T-helper 17 cell (primary cell): ENCODE data around the gene SLC31A1. TPM values are rescaled to one million over a fixed set of nuclear protein-coding genes. Genes with fewer than 3 reads are reported as not detected.
"Not testable (repeated sequence)": the region's sequence is repeated elsewhere in the genome, so short reads cannot be mapped to it uniquely, and the experiment has no call there.

ENCODE experiments used
- ATAC-seq: fragments of 150-1000 bp; cut with Tn5 transposase; 2 replicates; pipeline ENCODE4 v1.10.0; 2021; ENCODE audit warnings: mild to moderate bottlenecking, moderate library complexity
- DNase-seq, 3 donors: peaks; one replicate each; pipeline versions ENCODE4 v3.0.0 to v3.0.0-alpha.2; 2020 to 2021
- H3K9me3 ChIP-seq: one replicate; pipeline ENCODE4 v1.7.0; 2013; ENCODE audit warnings: low read length, mild to moderate bottlenecking; ENCODE audit not compliant: control insufficient read depth, poor library complexity, severe bottlenecking
- H3K27ac Mint-ChIP-seq: one replicate; pipeline ENCODE4 v1.8.0; 2022; ENCODE audit warnings: mild to moderate bottlenecking, moderate library complexity, mixed read lengths
- H3K27me3 Mint-ChIP-seq: one replicate; pipeline ENCODE4 v1.8.0; 2022; ENCODE audit warnings: mixed read lengths
- H3K36me3 Mint-ChIP-seq: one replicate; pipeline ENCODE4 v1.8.0; 2022; ENCODE audit warnings: low read depth, mixed read lengths
- H3K4me1 Mint-ChIP-seq: one replicate; pipeline ENCODE4 v1.8.0; 2022; ENCODE audit warnings: mild to moderate bottlenecking, mixed read lengths
- H3K4me3 Mint-ChIP-seq: one replicate; pipeline ENCODE4 v1.8.0; 2022; ENCODE audit warnings: mild to moderate bottlenecking, moderate library complexity, mixed read lengths
- total RNA-seq, 4 donors: library from RNA in 2 of 4; stranded (reverse) in 2 of 4; gene quantifications; one replicate each; pipeline ENCODE4 v1.2.3 and lab custom pipeline; 2022 to 2026

SLC31A1 gene
- total RNA-seq, 2 donors from 2014 or later, result 2.3 to 4.0 TPM

DNA sequence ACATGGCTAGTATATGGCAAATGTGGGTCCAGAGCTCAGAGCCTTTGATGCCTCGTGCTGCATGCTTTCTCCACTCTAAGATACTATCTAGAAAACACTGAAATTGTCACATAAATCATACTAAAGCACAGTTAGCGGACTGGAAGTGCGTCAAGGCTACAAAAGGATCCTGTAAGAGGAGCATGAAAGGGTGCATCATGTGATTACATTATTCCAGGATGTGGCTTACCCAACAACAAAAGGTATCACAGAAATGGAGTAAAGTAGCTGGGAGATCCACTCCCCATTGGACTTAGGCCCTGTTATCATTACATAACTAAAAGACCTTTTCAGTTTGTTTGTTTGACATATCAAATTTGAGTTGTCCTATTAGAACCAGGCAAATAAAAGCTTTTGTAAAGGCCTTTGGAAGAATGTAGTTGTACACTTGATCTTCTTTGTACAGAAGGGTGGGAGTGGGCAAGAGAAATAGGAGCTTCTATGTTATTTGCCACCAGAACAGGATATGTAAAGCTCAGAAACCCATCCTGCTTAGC lies 6.9 kb downstream of the SLC31A1 start:
- ATAC-seq (peak; percentile 59), DNase-seq (no peak)
- no peak overlapping the region for H3K4me3 Mint-ChIP-seq
- H3K9me3 ChIP-seq, result no peaks in the 10 kb centered on the region
- H3K27me3 Mint-ChIP-seq, result no peaks in the 10 kb centered on the region
- H3K4me1 Mint-ChIP-seq, result peaks cover 11% of the 10 kb centered on the region
- no peak overlapping the region for H3K27ac Mint-ChIP-seq
- no peaks in the 10 kb centered on the region for H3K36me3 Mint-ChIP-seq

DNA sequence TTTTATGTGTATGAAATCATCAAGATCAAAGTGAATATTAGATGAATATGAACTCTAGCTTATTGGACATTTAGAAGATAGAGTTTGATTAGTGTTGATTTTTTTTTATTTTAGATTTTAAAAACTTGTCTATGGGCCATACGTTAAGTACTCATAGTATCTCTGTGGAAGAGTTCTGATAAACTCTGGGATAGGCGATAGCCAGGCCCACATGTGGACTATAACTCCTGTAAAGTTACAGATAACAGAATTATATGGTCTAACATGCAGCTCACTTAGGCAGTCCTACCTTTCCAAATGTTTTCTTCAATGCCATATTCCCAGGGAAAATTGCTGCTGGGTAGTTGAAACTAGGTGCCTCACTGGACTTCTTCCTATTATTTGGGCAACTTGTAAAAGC lies 10.4 kb downstream of the SLC31A1 start:
- H3K36me3 Mint-ChIP-seq, result no peaks in the 10 kb centered on the region

DNA sequence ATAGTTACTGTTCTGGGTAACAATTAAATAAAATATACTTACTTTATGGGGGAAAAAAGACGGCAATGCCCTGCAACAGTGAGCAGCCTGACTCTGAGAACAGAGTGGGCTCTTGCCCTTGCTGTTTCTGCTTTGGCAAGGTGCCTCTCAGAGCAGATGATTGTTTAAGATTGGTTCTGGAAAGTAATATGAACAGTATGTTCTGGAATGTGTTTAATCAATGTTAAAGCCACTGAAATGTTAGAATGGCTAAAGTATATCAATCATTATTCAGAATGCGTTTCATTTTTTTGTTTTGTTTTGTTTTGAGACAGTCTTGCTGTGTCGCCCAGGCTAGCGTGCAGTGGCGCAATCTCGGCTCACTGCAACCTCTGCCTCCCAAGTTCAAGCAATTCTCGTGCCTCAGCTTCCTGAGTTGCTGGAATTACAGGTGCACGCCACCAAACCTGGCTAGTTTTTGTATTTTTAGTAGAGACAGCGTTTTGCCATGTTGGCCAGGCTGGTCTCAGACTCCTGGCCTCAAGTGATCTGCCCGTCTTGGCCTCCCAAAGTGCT lies 14.4 kb downstream of the SLC31A1 start:
- not testable (repeated sequence) for ATAC-seq, H3K36me3 Mint-ChIP-seq, H3K4me3 Mint-ChIP-seq, H3K9me3 ChIP-seq, DNase-seq, H3K27ac Mint-ChIP-seq, H3K27me3 Mint-ChIP-seq
- H3K4me1 Mint-ChIP-seq, result peaks cover 12% of the 10 kb centered on the region

More for the DNA sequence above, 10.4 kb downstream of the SLC31A1 start:
- H3K4me3 Mint-ChIP-seq, result no peak overlapping the region
- peaks cover 12% of the 10 kb centered on the region for H3K4me1 Mint-ChIP-seq
- H3K27me3 Mint-ChIP-seq, result no peaks in the 10 kb centered on the region
- H3K9me3 ChIP-seq, result no peaks in the 10 kb centered on the region
- no peak for ATAC-seq
- DNase-seq, result no peak
- peak overlapping the region; percentile 76 for H3K27ac Mint-ChIP-seq

DNA sequence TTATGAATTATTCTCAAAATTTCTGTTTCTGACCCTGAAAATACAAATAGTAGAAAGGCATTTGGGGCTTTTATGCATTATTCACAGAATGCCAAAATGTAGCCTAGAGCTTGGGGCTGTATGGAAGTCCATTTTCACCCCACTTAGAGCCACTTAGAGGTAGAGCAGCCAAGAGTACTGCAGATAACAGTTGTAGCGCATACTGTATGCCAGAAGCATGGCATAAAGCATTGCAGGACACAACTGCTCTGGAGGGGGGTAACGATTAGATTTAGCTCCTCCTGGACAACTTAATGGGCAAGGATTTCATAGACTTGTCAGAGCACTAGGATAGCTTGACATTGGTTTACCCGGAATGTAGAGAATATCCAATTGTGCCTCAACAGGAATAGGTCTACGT lies 15.7 kb downstream of the SLC31A1 start:
- Mint-ChIP-seq H3K4me3 (no peak overlapping the region), H3K27ac (no peak overlapping the region), H3K4me1 (peaks cover 12% of the 10 kb centered on the region), H3K36me3 (no peaks in the 10 kb centered on the region), H3K27me3 (no peaks in the 10 kb centered on the region)
- DNase-seq, result no peak
- ATAC-seq, result no peak
- no peaks in the 10 kb centered on the region for H3K9me3 ChIP-seq

DNA sequence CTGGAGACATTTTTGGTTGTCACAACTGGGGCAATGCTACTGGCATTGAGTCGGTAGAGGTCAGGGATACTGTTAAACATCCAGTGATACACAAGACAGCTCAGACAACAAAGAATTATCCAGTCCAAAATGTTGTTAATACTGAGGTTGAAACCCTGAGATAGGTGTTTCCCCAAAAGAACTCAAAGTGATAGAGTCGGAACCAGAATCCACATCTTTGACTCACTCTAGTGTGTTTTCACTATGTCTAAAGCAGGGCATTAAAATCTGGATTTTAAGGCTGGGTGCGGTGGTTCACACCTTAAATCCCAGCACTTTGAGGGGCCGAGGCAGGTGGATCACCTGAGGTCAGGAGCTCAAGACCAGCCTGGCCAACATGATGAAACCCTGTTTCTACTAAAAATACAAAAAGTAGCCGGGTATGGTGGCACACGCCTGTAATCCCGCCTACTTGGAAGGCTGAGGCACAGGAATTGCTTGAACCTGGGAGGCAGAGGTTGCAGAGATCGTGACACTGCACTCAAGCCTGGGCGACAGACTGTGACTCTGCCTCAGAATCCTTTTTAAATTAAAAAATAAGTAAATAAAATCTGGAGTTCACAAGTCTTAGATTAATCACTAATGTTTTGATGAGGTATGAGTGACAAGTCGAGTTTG lies 17.0 kb downstream of the SLC31A1 start:
- no peak for ATAC-seq

DNA sequence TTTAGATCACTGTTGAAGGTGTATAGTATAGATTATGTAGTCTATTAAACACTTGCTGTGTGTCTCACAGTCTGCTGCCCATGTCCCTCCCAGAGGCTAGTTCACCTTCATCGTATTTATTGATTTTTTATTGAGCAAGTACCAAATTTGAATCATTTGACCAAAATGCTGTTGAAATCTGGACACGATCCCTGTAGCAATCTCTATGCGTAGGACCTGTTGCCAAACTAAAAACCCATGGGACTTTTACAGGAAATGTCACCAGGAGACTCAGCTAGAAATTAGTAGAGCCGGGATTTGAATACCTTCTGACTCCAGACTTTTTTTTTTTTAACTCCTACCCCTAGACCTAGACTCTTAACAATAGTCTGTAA lies 17.5 kb downstream of the SLC31A1 start:
- H3K27me3 Mint-ChIP-seq, result no peaks in the 10 kb centered on the region
- ATAC-seq (no peak), DNase-seq (no peak)
- H3K36me3 Mint-ChIP-seq, result no peaks in the 10 kb centered on the region
- peaks cover 2% of the 10 kb centered on the region for H3K4me1 Mint-ChIP-seq
- no peak overlapping the region for H3K27ac Mint-ChIP-seq
- no peak overlapping the region for H3K4me3 Mint-ChIP-seq
- no peaks in the 10 kb centered on the region for H3K9me3 ChIP-seq

More for the DNA sequence above, 17.0 kb downstream of the SLC31A1 start:
- no peaks in the 10 kb centered on the region for H3K9me3 ChIP-seq
- no peaks in the 10 kb centered on the region for H3K36me3 Mint-ChIP-seq
- no peak for DNase-seq
- H3K4me1 Mint-ChIP-seq, result peaks cover 2% of the 10 kb centered on the region
- H3K27me3 Mint-ChIP-seq, result no peaks in the 10 kb centered on the region
- H3K4me3 Mint-ChIP-seq, result no peak overlapping the region
- H3K27ac Mint-ChIP-seq, result no peak overlapping the region

DNA sequence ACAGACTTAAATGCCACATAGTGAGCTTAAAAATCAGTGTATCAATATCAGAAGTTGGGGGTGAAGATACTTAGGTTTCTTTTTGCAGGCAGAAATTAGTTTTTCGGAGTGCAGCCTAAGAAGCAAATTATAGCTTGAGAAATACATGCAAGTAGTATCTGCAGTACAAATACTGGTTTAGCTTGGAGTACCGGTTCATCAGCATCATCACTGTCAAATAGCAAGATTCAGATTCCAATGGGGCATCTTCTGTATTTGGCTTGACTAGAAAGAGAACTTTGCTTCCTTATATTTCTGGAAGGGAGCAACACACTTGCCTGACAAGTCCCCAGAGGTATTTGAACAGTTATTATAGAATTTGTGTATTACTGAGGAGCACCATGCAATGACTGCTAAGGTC lies 19.8 kb downstream of the SLC31A1 start:
- H3K27ac Mint-ChIP-seq, result no peak overlapping the region
- H3K9me3 ChIP-seq, result no peaks in the 10 kb centered on the region
- DNase-seq (no peak), ATAC-seq (no peak)
- no peaks in the 10 kb centered on the region for H3K36me3 Mint-ChIP-seq
- H3K27me3 Mint-ChIP-seq, result no peaks in the 10 kb centered on the region
- H3K4me1 Mint-ChIP-seq, result peaks cover 2% of the 10 kb centered on the region
- H3K4me3 Mint-ChIP-seq, result no peak overlapping the region

DNA sequence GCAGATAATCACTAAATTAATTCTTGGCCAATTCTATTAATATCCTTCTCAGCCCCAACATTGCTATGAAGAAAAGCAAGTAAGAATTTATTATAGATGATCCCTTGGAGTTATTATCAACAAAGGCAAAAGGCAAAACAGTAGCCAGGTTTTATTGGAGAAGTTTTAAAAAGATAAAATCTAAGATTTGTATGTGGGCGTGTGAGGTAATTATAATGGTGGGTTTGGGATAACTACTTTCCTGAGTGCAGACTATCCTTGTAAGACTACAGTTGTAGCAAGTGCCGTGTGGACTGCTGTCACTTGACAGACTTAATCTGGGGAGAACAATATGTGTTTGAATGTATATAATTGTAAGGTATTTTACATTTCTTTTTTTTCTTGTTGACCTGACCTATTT lies 23.2 kb downstream of the SLC31A1 start:
- ATAC-seq, result no peak
- no peak for DNase-seq
- Mint-ChIP-seq H3K36me3 (no peaks in the 10 kb centered on the region), H3K4me3 (no peak overlapping the region), H3K4me1 (peaks cover 2% of the 10 kb centered on the region), H3K27ac (no peak overlapping the region), H3K27me3 (no peaks in the 10 kb centered on the region)
- H3K9me3 ChIP-seq, result no peaks in the 10 kb centered on the region

DNA sequence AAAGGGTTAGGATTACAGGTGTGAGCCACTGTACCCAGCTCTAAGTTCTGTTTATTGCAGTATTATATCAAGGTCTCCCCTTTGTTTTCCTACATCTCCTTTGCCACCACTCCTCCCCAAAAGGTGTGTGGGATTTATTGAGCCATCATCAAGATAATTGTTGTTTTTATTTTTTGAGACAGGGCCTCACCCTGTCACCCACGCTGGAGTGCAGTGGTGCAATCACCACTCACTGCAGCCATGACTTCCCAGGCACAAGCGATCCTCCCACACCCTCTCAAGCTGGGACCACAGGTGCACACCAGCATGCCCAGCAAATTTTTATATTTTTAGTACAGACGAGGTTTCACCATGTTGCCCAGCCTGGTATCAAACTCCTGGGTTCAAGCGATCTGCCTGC lies 24.6 kb downstream of the SLC31A1 start:
- ATAC-seq (no peak), DNase-seq (no peak)
- H3K9me3 ChIP-seq, result no peaks in the 10 kb centered on the region
- no peaks in the 10 kb centered on the region for H3K27me3 Mint-ChIP-seq
- H3K36me3 Mint-ChIP-seq, result no peaks in the 10 kb centered on the region
- no peaks in the 10 kb centered on the region for H3K4me1 Mint-ChIP-seq
- H3K27ac Mint-ChIP-seq, result no peak overlapping the region
- H3K4me3 Mint-ChIP-seq, result no peak overlapping the region

DNA sequence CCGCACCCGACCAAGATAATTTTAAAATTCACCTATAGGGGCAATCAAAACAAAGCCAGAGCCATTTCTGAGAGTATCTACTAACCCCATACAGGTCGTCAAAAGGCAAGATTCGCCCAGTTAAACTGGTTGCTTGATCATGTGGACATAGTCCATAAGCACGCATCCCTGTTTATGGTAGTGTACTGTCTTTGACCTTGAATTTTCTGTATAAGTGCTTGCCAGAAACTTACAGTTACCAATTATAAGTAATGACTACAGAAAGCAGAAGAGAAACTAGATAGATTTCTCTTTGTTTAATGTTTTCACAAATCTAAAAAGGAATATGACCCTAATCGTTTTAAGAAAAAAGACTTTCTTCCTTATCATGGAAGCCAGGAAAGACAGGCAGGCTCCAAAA lies 25.6 kb downstream of the SLC31A1 start:
- no peaks in the 10 kb centered on the region for H3K9me3 ChIP-seq
- no peak for DNase-seq
- Mint-ChIP-seq H3K4me1 (no peaks in the 10 kb centered on the region), H3K27ac (no peak overlapping the region), H3K4me3 (no peak overlapping the region), H3K27me3 (no peaks in the 10 kb centered on the region), H3K36me3 (no peaks in the 10 kb centered on the region)
- no peak for ATAC-seq

DNA sequence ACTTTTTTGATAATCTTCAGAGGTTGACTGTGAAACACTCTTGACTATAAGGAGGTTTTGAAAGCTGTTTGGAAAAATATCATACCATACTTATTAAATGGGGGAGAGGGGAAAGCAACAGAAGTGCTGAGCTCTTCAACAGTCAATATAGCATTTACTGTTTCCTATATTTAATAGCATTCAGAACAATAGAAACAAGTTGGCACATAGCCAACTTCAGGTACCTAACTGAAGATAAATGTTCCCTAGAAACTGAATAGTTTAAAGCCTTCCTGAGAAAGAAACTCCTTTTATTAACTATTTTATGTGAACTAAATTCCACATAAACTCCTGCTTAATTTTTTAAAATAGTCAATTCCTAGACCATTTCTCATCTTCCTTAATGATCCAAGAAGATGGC lies 26.3 kb downstream of the SLC31A1 start:
- DNase-seq (no peak), ATAC-seq (no peak)
- no peaks in the 10 kb centered on the region for H3K36me3 Mint-ChIP-seq
- no peaks in the 10 kb centered on the region for H3K4me1 Mint-ChIP-seq
- no peak overlapping the region for H3K4me3 Mint-ChIP-seq
- no peak overlapping the region for H3K27ac Mint-ChIP-seq
- no peaks in the 10 kb centered on the region for H3K27me3 Mint-ChIP-seq
- H3K9me3 ChIP-seq, result no peaks in the 10 kb centered on the region

DNA sequence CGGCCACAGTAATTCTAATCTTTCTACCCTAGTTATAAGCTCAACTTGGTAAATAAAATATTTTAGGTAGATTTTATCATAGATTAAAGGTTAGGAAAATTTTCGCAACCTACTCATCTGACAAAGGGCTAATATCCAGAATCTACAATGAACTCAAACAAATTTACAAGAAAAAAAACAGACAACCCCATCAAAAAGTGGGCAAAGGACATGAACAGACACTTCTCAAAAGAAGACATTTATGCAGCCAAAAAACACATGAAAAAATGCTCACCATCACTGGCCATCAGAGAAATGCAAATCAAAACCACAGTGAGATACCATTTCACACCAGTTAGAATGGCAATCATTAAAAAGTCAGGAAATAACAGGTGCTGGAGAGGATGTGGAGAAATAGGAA lies 28.3 kb downstream of the SLC31A1 start:
- H3K4me1 Mint-ChIP-seq, H3K36me3 Mint-ChIP-seq, DNase-seq, H3K27me3 Mint-ChIP-seq, H3K4me3 Mint-ChIP-seq, ATAC-seq, H3K9me3 ChIP-seq, H3K27ac Mint-ChIP-seq: not testable (repeated sequence)

DNA sequence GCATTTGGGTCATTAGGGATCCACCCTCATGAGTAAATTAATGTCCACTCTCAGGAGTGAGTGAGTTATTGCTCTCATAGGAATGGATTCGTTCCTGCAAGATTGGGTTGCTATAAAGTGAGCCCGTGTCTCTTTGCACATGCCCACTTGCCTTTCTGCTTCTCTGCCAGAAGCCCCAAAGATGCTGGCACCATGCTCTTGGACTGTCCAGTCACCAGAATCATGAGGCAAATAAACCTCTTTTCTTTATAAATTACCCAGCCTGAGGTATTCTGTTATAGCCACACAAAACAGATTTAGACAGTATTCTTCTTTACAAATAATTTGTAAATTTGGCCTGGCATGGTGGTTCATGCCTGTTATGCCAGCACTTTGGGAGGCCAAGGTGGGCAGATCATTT lies 29.5 kb downstream of the SLC31A1 start:
- Mint-ChIP-seq H3K36me3 (no peaks in the 10 kb centered on the region), H3K4me1 (no peaks in the 10 kb centered on the region), H3K4me3 (no peak overlapping the region), H3K27ac (no peak overlapping the region), H3K27me3 (no peaks in the 10 kb centered on the region)
- ATAC-seq, result no peak
- H3K9me3 ChIP-seq, result no peaks in the 10 kb centered on the region
- no peak for DNase-seq

DNA sequence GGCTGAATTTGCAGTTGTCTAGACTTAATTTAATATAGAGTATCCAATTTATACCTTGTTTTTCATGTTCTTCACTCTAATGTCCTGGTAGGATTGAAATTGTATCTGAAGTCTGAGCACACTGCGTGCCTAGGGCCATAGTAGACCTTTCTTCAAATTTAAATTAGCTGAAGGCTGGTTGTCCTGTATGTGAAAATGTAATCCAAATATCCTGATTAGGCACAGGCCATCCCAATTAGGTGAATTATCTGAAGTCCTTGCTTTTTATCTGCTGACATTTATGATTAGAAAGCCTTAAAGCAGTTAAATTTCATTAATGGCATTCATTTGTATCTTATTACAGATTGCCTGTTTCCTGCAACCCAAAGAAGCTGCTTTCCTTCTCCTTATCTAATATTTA lies 33.6 kb downstream of the SLC31A1 start:
- ATAC-seq, result no peak
- no peaks in the 10 kb centered on the region for H3K36me3 Mint-ChIP-seq
- H3K27me3 Mint-ChIP-seq, result no peaks in the 10 kb centered on the region
- H3K4me1 Mint-ChIP-seq, result no peaks in the 10 kb centered on the region
- no peak overlapping the region for H3K4me3 Mint-ChIP-seq
- H3K9me3 ChIP-seq, result no peaks in the 10 kb centered on the region
- no peak overlapping the region for H3K27ac Mint-ChIP-seq
- no peak for DNase-seq
